Ramos (cell line): ENCODE data around the gene SH3BP5.

Experiments
- in situ Hi-C: fragments of 300-500 bp; cut with MboI; formaldehyde crosslinking; loops from one replicate; pipeline ENCODE4 v1.14.3; 2022; ENCODE audit warnings: low sequenced_read_pairs; ENCODE audit not compliant: unreplicated experiment

Gene SH3BP5

GRCh38 chr3:15327941-15328340, 4.4 kb downstream of the SH3BP5 start:
- in situ Hi-C loops: no loop called here

GRCh38 chr3:15326673-15327072, 5.7 kb downstream of the SH3BP5 start:
- in situ Hi-C loops: no loop called here

- in situ Hi-C loops: no loop called here
Measured at GRCh38 chr3:15326037-15326436, 6.3 kb downstream of the SH3BP5 start.

DNA sequence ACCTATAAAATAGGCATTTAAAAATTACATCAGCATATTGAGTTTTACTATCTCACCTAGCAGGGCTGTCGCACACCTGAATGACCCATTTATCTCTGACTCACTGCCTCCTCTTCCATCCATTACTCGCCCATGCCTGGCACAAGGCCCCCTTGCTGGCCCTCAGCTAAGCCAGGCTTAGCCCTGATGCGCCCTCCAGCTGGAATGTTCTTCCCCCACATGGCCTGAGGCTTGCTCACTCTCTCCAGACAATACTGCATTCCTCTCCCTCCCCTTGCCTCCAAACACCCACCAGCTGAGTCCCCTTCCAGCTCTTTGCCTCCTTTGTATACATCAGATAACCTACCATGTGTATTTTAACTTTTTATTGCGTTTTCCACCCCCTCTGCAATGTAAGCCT, 7.2 kb downstream of the SH3BP5 start:
- in situ Hi-C loops: no loop called here

- in situ Hi-C loops: no loop called here
Measured at GRCh38 chr3:15324379-15324808, 8.0 kb downstream of the SH3BP5 start.

DNA sequence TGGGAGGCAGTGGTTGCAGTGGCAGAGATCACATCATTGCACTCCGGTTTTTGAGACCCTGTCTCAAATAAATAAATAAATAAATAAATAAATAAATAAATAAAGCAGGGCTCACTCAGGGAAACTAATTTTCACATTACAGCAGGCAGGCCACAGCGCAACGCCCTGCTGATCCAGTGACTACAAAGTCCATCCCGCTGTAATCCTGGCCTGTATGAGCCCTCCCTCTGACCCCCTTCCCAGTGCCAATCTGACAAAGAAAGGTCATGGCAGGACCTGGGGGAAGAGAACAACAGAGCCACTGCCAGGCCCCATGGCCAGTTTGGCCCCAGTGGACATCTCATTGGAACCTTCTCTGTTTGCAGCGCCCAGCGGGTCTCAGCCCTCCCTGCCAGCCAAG, 9.3 kb downstream of the SH3BP5 start:
- in situ Hi-C loops: no loop called here

- in situ Hi-C loops: no loop called here
Measured at GRCh38 chr3:15321349-15321748, 11.0 kb downstream of the SH3BP5 start.

- in situ Hi-C loops: no loop called here
Measured at GRCh38 chr3:15319575-15319974, 12.8 kb downstream of the SH3BP5 start.

- in situ Hi-C loops: no loop called here
Measured at GRCh38 chr3:15319136-15319535, 13.2 kb downstream of the SH3BP5 start.

DNA sequence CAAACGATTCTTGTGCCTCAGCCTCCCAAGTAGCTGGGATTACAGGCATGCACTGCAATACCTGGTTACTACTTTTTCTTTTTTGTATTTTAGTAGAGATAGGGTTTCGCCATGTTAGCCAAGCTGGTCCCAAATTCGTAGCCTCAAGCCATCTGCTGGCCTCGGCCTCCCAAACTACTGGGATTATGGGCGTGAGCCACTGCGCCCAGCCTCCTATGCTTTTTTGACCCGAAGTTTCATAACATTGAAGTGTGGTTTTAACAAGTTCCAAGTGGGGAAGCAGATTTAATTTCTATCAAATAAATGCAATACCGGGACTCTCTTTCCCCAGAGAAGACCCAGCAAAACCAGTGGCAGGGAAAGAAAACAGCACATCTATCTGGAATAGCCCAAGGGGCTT, 13.7 kb downstream of the SH3BP5 start:
- in situ Hi-C loops: no loop called here

DNA sequence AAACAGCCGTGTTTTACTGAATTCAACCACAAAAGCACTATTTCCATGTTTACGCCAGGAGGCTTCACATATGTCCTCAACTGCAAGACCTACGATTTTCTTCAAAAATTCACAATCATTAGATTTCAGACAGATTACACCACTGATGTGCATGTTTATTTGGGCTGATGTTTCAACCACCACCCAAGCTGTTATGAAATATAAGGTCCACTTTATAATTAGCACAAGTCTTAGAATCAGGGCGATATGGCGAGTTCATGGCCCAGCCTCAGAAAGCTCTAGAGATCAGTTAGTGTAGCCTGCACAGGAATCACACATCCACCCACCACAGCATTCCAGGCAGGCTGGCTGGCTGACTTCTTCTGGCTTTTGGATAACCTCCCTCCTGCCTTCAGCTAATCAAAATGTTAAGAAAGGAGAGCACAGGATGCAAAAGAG, 15.4 kb downstream of the SH3BP5 start:
- in situ Hi-C loops: no loop called here

DNA sequence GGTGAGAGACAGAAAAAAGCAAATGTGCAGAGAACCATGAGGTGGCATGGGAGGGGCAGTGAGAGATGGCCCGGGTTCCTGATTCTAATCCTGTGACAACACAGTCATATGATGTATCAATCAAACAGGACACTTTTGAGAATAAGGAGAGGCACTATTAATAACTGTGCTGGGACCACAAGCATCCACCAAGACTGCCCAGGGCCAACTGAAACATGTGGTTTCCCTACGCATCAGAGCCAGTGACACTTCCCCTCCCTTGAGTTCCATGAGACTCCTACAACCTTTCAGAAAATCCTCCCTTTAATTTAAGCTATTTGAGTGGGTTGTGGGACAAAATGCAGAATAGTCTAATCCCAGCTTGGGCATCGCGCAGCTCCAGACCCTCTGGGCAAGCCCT, 17.4 kb downstream of the SH3BP5 start:
- in situ Hi-C loops: no loop called here

DNA sequence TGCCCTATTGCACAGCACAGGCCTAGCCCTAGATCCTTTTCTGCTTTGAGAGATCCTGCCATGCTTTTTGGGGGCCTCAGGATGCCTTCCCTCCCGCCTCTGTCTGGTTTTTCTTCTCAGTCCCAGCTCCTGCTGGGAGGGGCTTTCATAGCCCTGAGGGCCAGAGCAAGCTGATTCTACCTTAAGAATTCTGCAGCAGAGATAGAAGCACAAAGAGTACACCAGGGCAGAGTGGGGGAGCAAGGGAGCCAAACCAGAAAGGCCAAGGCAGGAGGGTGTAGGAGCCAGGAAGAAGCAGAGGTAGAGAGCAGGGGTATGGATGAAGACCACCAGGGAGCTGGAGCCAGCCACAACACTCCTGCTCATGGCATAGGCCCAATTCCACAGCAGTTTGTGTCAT, 18.1 kb downstream of the SH3BP5 start:
- in situ Hi-C loops: no loop called here

GRCh38 chr3:15313461-15313860, 18.9 kb downstream of the SH3BP5 start:
- in situ Hi-C loops: no loop called here

GRCh38 chr3:15312550-15312949, 19.8 kb downstream of the SH3BP5 start:
- in situ Hi-C loops: no loop called here

DNA sequence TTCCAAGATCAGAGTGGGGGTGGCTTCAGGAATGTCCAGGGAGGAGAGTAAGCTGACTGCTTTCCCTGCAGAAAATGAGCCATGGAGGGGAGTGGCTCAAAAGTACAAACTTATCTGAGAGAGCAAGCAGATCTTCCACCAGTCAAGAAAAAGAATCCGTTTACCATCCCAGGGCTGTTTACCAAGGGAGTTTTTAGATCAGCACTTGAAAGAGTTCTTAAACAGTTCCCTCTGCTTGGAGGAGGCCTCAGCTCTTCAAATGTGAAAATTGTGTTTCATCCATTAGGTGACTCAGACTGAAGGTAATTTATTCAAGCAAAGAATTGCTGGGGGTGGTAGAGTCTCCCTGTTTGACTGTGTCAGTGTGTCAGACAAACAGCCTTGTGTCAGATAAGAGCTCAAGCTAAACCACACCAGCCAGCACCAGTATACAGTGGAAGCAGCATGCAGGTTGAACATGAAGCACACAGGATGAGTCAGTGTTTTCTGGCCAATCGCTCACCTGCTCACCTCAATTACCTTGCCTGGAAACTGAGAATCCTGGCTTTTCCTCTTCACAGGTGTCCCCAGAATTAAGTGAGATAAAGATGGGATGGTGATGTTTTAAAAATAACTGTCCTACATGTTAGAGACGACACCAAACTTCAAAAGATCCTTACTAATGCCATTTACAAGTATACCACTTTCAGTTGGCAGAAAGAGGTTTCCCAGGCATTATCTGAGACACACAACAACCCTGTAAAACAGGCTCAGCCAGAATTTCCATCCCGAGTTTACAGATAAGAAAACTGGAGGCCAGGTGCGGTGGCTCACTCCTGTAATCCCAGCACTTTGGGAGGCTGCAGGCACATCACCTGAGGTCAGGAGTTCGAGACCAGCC, 21.7 kb downstream of the SH3BP5 start:
- in situ Hi-C loops: no loop called here

DNA sequence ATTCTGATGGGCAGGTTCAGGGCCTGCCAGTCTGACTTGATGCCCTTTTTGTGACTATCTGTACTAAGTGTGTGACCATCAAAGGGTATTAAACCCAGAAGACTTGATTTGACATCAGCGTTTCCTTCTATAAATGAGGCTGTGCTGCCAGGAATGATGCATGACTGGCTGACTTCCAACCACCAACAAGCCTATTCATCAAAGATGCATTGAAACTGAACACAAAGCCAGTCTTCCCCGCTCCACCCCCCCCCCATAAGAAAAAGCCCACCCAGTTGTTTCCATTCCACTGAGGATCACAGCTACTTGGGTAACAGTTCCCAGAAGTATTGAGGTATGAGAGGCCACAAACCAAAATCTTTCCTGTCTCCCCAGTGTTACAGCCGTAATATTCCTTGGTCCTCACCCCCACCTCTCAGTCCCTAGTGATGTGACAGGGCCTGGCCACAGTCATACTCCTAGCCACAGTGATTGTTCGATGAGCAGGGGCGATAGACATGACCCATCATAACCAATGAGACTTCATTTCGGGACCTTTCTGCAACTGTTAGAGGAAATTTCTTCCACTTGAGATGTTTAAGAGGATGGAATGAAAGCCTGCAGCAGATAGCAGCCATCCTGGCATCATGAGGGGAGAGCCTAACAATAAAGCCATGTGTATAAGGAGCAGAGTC, 22.6 kb downstream of the SH3BP5 start:
- in situ Hi-C loops: no loop called here

GRCh38 chr3:15307580-15307979, 24.8 kb downstream of the SH3BP5 start:
- in situ Hi-C loops: no loop called here

DNA sequence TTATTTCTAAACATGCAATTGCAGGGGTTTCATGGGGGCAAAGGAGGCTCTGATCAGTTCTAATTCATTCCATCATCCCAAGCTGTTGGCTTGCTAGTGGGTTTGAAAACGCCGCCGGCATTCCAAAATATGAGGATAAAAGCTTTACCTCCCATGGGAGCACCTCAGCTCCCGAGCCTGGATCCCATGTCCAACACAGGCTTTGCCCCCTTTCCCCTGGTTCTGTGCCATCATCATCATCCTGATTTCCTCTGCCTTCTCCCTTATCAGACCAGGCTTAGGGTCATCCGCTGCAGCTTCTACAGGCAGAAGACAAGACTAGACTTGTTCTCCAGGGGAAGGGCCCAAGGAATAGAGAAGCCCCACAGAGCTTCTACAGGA, 25.4 kb downstream of the SH3BP5 start:
- in situ Hi-C loops: no loop called here

- in situ Hi-C loops: no loop called here
Measured at GRCh38 chr3:15305359-15305844, 27.0 kb downstream of the SH3BP5 start.

- in situ Hi-C loops: no loop called here
Measured at GRCh38 chr3:15303728-15304127, 28.7 kb downstream of the SH3BP5 start.
